ENCODE data around the gene TMEM51.

TMEM51 gene

DNA sequence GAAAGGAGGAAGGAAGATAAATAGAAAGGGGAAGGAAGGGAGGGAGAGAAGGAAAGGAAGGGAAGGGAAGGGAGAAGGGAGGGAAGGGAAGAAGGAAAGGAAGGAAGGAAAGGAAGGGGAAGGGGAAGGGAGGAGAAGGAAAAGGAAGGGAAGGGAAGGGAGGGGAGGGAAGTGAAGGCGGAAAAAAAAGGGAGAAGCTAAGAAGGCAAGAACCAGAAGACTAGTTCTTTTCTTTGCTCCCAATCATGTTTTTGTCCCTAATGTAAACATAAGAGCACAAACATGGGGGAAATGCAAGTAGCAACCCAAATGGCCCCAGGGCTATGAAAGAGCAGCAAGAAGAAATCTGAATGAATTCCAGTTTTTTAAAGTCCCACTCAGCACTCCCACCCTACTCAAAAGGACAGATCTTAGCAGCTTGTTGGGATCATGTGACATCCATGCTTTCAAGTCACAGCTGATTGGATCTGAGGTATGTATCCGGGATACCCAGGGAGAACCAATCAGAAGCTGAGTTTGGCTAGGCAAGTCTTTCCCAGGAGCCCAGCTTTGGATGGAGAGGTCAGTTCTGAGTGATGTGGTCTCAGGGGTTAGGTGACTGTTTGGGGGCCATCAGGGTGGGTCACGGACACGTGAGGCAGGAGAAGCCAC lies 69.2 kb downstream of the TMEM51 start:
- Histone ChIP-seq H3K9ac (no peak overlapping the region), H3K4me2 (ENCODE audit: low read length) (no peak overlapping the region), H3K4me1 (no peaks in the 10 kb centered on the region), H2AFZ (no peak overlapping the region), H3K27me3 (ENCODE audit: control insufficient read depth, insufficient read depth, low read length) (no peaks in the 10 kb centered on the region), H3K4me3 (ENCODE audit: low read depth, low read length) (no peak overlapping the region), H3K79me2 (no peaks in the 10 kb centered on the region), H3K9me3 (ENCODE audit: control insufficient read depth, low read length) (no peaks in the 10 kb centered on the region), H3K27ac (no peak overlapping the region), H3K36me3 (ENCODE audit: control insufficient read depth, insufficient read depth, low read length) (no peaks in the 10 kb centered on the region)
- TF ChIP-seq, protein P1, sequence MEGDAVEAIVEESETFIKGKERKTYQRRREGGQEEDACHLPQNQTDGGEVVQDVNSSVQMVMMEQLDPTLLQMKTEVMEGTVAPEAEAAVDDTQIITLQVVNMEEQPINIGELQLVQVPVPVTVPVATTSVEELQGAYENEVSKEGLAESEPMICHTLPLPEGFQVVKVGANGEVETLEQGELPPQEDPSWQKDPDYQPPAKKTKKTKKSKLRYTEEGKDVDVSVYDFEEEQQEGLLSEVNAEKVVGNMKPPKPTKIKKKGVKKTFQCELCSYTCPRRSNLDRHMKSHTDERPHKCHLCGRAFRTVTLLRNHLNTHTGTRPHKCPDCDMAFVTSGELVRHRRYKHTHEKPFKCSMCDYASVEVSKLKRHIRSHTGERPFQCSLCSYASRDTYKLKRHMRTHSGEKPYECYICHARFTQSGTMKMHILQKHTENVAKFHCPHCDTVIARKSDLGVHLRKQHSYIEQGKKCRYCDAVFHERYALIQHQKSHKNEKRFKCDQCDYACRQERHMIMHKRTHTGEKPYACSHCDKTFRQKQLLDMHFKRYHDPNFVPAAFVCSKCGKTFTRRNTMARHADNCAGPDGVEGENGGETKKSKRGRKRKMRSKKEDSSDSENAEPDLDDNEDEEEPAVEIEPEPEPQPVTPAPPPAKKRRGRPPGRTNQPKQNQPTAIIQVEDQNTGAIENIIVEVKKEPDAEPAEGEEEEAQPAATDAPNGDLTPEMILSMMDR (IDR thresholded peaks at IDR 0.05) = no peak

DNA sequence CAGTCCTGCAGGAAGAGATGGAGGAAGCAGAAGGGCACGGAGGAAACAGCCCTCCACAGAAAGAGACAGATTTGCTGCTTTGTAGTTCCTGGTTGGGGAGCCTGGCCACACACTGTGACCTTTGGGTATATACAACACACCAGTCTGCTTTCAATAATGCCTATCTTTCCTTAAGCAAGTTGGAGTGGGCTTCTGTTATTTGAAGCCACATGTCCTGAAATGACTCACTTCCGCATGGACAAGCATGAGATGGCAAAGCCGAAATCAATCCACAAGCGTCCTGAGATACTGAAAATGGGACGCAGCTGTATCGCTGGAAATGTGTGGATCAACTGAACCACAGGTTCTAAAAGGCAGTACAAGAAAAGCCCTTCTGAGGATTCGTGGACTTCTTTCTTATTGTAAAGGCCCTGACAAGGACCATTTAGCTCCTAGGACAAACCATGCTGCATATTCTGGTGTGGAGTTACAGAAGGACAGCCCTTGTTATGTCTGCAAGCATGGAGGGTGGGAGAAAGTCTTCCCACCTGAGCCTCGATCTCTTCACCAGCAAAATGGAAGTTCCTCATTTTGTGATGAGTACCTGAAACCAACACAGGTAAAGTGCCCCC lies 70.8 kb downstream of the TMEM51 start:
- Histone ChIP-seq H3K9me3 (ENCODE audit: control insufficient read depth, low read length) (no peaks in the 10 kb centered on the region), H2AFZ (no peak overlapping the region), H3K36me3 (ENCODE audit: control insufficient read depth, insufficient read depth, low read length) (no peaks in the 10 kb centered on the region), H3K27ac (no peak overlapping the region), H3K27me3 (ENCODE audit: control insufficient read depth, insufficient read depth, low read length) (no peaks in the 10 kb centered on the region), H3K4me1 (no peaks in the 10 kb centered on the region), H3K9ac (no peak overlapping the region), H3K79me2 (no peaks in the 10 kb centered on the region), H3K4me2 (ENCODE audit: low read length) (no peak overlapping the region), H3K4me3 (ENCODE audit: low read depth, low read length) (no peak overlapping the region)
- TF ChIP-seq, protein P1 (IDR thresholded peaks at IDR 0.05) = no peak

DNA sequence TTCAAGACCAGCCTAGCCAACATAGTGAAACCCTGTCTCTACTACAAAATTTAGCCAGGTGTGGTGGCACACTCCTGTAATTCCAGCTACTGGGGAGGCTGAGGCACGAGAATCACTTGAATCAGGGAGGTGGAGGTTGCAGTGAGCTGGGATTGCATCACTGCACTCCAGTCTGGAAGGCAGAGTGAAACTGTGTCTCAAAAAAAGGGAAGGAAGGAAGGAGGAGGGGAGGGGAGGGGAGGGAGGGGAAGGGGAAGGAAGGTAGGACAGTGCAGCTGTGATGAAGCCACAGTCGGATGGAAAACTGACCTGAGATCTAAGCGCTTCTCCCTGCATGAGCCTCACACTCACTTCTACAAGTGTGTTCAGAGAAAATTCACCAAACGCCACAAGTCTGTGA lies 71.4 kb downstream of the TMEM51 start:
- H3K9me3 ChIP-seq (ENCODE audit: control insufficient read depth, low read length) = no peaks in the 10 kb centered on the region
- H3K79me2 ChIP-seq = no peaks in the 10 kb centered on the region
- H3K27me3 ChIP-seq (ENCODE audit: control insufficient read depth, insufficient read depth, low read length) = no peaks in the 10 kb centered on the region
- H3K36me3 ChIP-seq (ENCODE audit: control insufficient read depth, insufficient read depth, low read length) = no peaks in the 10 kb centered on the region
- no peak overlapping the region for H3K27ac ChIP-seq
- no peak overlapping the region for H3K9ac ChIP-seq
- H3K4me3 ChIP-seq (ENCODE audit: low read depth, low read length) = no peak overlapping the region
- H2AFZ ChIP-seq = no peak overlapping the region
- H3K4me2 ChIP-seq (ENCODE audit: low read length) = no peak overlapping the region
- H3K4me1 ChIP-seq = no peaks in the 10 kb centered on the region
- TF ChIP-seq, protein P1 (IDR thresholded peaks at IDR 0.05) = no peak

DNA sequence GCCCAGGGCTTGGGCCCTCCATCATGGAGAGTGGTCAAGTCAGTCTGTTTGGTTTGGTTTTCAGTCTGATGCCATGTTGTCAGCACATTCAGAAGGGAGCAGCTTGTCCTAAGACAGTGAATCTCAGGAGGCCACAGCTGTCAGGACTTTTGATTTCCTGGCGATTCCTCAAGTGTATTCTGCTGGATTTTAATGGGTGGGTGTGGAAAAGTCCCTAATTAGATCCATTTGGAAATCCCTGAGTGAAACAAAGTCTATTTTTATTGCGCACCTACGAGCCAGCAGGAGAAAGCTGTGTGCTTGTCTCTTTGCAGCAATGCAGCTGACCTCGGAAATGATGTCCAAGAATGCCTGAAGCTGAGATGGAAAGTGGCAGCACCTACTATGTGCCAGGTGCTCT lies 71.9 kb downstream of the TMEM51 start:
- Histone ChIP-seq H3K79me2 (no peaks in the 10 kb centered on the region), H3K4me1 (no peaks in the 10 kb centered on the region), H3K9me3 (ENCODE audit: control insufficient read depth, low read length) (no peaks in the 10 kb centered on the region), H3K27me3 (ENCODE audit: control insufficient read depth, insufficient read depth, low read length) (no peaks in the 10 kb centered on the region), H2AFZ (no peak overlapping the region), H3K27ac (no peak overlapping the region), H3K4me3 (ENCODE audit: low read depth, low read length) (no peak overlapping the region), H3K36me3 (ENCODE audit: control insufficient read depth, insufficient read depth, low read length) (no peaks in the 10 kb centered on the region), H3K4me2 (ENCODE audit: low read length) (no peak overlapping the region), H3K9ac (no peak overlapping the region)
- TF ChIP-seq, protein P1 (IDR thresholded peaks at IDR 0.05) = no peak

All from parathyroid adenoma (tissue), 2 donors.